ENCODE measurements around the gene PIGL. TPM values are rescaled to one million over a fixed set of nuclear protein-coding genes. Genes with fewer than 3 reads are reported as not detected.

Gene PIGL
- total RNA-seq, result 30.6 and 31.1 TPM in 2 replicates

- H3K36me3 ChIP-seq (ENCODE audit: control insufficient read depth, insufficient read depth, low read length), result no peaks in the 10 kb centered on the region
- H3K4me3 ChIP-seq (ENCODE audit: low read depth, low read length), result peak within 1 kb of the TSS; percentile 79
- peak; percentile 3 for TF ChIP-seq CTCF (IDR thresholded peaks at IDR 0.05; ENCODE audit: insufficient read depth, low read length, severe bottlenecking)
- no peaks in the 10 kb centered on the region for H3K27me3 ChIP-seq (ENCODE audit: control insufficient read depth, insufficient read depth, low read length)
- DNase-seq (ENCODE audit: low read depth), result peak; percentile 88
- no peak for FAIRE-seq
These were observed at the start of gene PIGL for GRCh38 chr17:16217002-16217635. PIGL (plus strand) TSS chr17:16217210; CDS start chr17:16217227, 17 bp downstream.

GRCh38 chr17:16171613-16172012 is 45.4 kb upstream of the PIGL start:
- FAIRE-seq, result no peak
- H3K27me3 ChIP-seq (ENCODE audit: control insufficient read depth, insufficient read depth, low read length), result no peaks in the 10 kb centered on the region
- peak; percentile 79 for DNase-seq (ENCODE audit: low read depth)
- H3K4me3 ChIP-seq (ENCODE audit: low read depth, low read length), result no peak overlapping the region
- TF ChIP-seq CTCF (IDR thresholded peaks at IDR 0.05; ENCODE audit: insufficient read depth, low read length, severe bottlenecking), result no peak
- peaks cover 1% of the 10 kb centered on the region for H3K36me3 ChIP-seq (ENCODE audit: control insufficient read depth, insufficient read depth, low read length)

- no peak for FAIRE-seq
- Histone ChIP-seq H3K27me3 (ENCODE audit: control insufficient read depth, insufficient read depth, low read length) (no peaks in the 10 kb centered on the region), H3K4me3 (ENCODE audit: low read depth, low read length) (no peak overlapping the region), H3K36me3 (ENCODE audit: control insufficient read depth, insufficient read depth, low read length) (peaks cover 1% of the 10 kb centered on the region)
- DNase-seq (ENCODE audit: low read depth), result peak; percentile 43
- no peak for TF ChIP-seq CTCF (IDR thresholded peaks at IDR 0.05; ENCODE audit: insufficient read depth, low read length, severe bottlenecking)
These were observed 38.2 kb upstream of the PIGL start for GRCh38 chr17:16178836-16179235.

GRCh38 chr17:16181581-16181980 is 35.4 kb upstream of the PIGL start:
- no peak for TF ChIP-seq CTCF (IDR thresholded peaks at IDR 0.05; ENCODE audit: insufficient read depth, low read length, severe bottlenecking)
- Histone ChIP-seq H3K4me3 (ENCODE audit: low read depth, low read length) (no peak overlapping the region), H3K36me3 (ENCODE audit: control insufficient read depth, insufficient read depth, low read length) (peaks cover 1% of the 10 kb centered on the region), H3K27me3 (ENCODE audit: control insufficient read depth, insufficient read depth, low read length) (no peaks in the 10 kb centered on the region)
- FAIRE-seq, result no peak
- DNase-seq (ENCODE audit: low read depth), result no peak

- H3K36me3 ChIP-seq (ENCODE audit: control insufficient read depth, insufficient read depth, low read length), result peaks cover 1% of the 10 kb centered on the region
- TF ChIP-seq CTCF (IDR thresholded peaks at IDR 0.05; ENCODE audit: insufficient read depth, low read length, severe bottlenecking), result no peak
- DNase-seq (ENCODE audit: low read depth), result no peak
- FAIRE-seq, result no peak
- no peak overlapping the region for H3K4me3 ChIP-seq (ENCODE audit: low read depth, low read length)
- no peaks in the 10 kb centered on the region for H3K27me3 ChIP-seq (ENCODE audit: control insufficient read depth, insufficient read depth, low read length)
These were observed 29.4 kb upstream of the PIGL start for GRCh38 chr17:16187642-16188041.
